ENCODE data around the gene ZBTB5. TPM values are rescaled to one million over a fixed set of nuclear protein-coding genes. Genes with fewer than 3 reads are reported as not detected.

ZBTB5 gene
- total and polyA plus RNA-seq, 8 donors, result 2.8 to 7.5 (median 4.8) TPM

- H3K4me3 ChIP-seq, result no peak overlapping the region
- 13 to 22% methylated on average over 8 of the region's 8 CpGs for WGBS, 2 donors
- no peak for FAIRE-seq
Observed at GRCh38 chr9:37395663-37396062, 69.6 kb downstream of the ZBTB5 start.

GRCh38 chr9:37395229-37395628 is 70.0 kb downstream of the ZBTB5 start:
- no peaks in the 10 kb centered on the region for H3K27me3 ChIP-seq
- 7 to 18% methylated on average over 12 of the region's 12 CpGs for WGBS, 2 donors
- H3K27ac ChIP-seq, result peak overlapping the region in 2 of 4 donors; percentile 20 to 55
- FAIRE-seq (no peak), ATAC-seq (peak; percentile 61 to 77 (median 75)), DNase-seq (peak in 3 of 6 donors; percentile 54 to 59 (median 56))
- no peak overlapping the region for H3K4me3 ChIP-seq
- intact Hi-C loops (cut with DNase I), result no loop called here
- no peaks in the 10 kb centered on the region for H3K36me3 ChIP-seq
- H3K9me3 ChIP-seq, result no peaks in the 10 kb centered on the region
- TF ChIP-seq CTCF (IDR thresholded peaks at IDR 0.05), result no peak
- peaks cover 0 to 10% (median 0%) of the 10 kb centered on the region in 3 donors for H3K4me1 ChIP-seq

More at GRCh38 chr9:37395663-37396062, 69.6 kb downstream of the ZBTB5 start:
- peak; percentile 53 to 61 (median 56) for ATAC-seq
- no peak for TF ChIP-seq CTCF (IDR thresholded peaks at IDR 0.05)
- H3K27ac ChIP-seq, result peak overlapping the region in 2 of 4 donors; percentile 20 to 55
- no peak for DNase-seq
- no peaks in the 10 kb centered on the region for H3K36me3 ChIP-seq
- H3K9me3 ChIP-seq, result no peaks in the 10 kb centered on the region
- H3K27me3 ChIP-seq, result no peaks in the 10 kb centered on the region
- intact Hi-C loops (cut with DNase I), result no loop called here
- peaks cover 0 to 14% (median 0%) of the 10 kb centered on the region in 3 donors for H3K4me1 ChIP-seq

GRCh38 chr9:37392272-37392671 is 73.0 kb downstream of the ZBTB5 start:
- no peaks in the 10 kb centered on the region for H3K4me1 ChIP-seq
- H3K27me3 ChIP-seq, result no peaks in the 10 kb centered on the region
- H3K27ac ChIP-seq, result no peak overlapping the region
- DNase-seq (no peak), FAIRE-seq (no peak), ATAC-seq (no peak)
- intact Hi-C loops (cut with DNase I), result no loop called here
- H3K4me3 ChIP-seq, result no peak overlapping the region
- 83 to 91% methylated on average over 8 of the region's 8 CpGs for WGBS, 2 donors
- no peaks in the 10 kb centered on the region for H3K36me3 ChIP-seq
- no peak for TF ChIP-seq CTCF (IDR thresholded peaks at IDR 0.05)
- H3K9me3 ChIP-seq, result no peaks in the 10 kb centered on the region

GRCh38 chr9:37390759-37391158 is 74.5 kb downstream of the ZBTB5 start:
- no peaks in the 10 kb centered on the region for H3K36me3 ChIP-seq
- no peaks in the 10 kb centered on the region for H3K9me3 ChIP-seq
- H3K27ac ChIP-seq, result no peak overlapping the region
- H3K27me3 ChIP-seq, result no peaks in the 10 kb centered on the region
- peak in 3 of 4 donors; percentile 11 to 25 (median 25) for TF ChIP-seq CTCF (IDR thresholded peaks at IDR 0.05)
- ATAC-seq, result peak; percentile 44 to 79 (median 73)
- no peaks in the 10 kb centered on the region for H3K4me1 ChIP-seq
- 23 to 29% methylated on average over 7 of the region's 7 CpGs for WGBS, 2 donors
- H3K4me3 ChIP-seq, result no peak overlapping the region
- FAIRE-seq, result no peak
- peak in 4 of 6 donors; percentile 45 to 66 (median 56) for DNase-seq
- intact Hi-C loops (cut with DNase I), result no loop called here

Other genes with a start within 250 kb of the ZBTB5 start
- gene GRHPR, start 42.8 kb downstream of the ZBTB5 start, total RNA-seq, result 10 to 100 TPM; 36.2 to 50.2 (median 43.3) TPM
- gene GRHPR, start 42.8 kb downstream of the ZBTB5 start, polyA plus RNA-seq, result 10 to 100 TPM; 30.2 to 54.3 TPM
- 10 to 100 TPM; 15.8 to 30.1 (median 21.3) TPM for gene POLR1E, start 20.5 kb upstream of the ZBTB5 start, total RNA-seq
- 10 to 100 TPM; 11.9 to 12.8 TPM for gene POLR1E, start 20.5 kb upstream of the ZBTB5 start, polyA plus RNA-seq
- 1 to 10 TPM; 3.9 to 7.9 (median 6.0) TPM for gene FBXO10, start 110.9 kb upstream of the ZBTB5 start, total RNA-seq
- 1 to 10 TPM; 6.1 to 6.2 TPM for gene FBXO10, start 110.9 kb upstream of the ZBTB5 start, polyA plus RNA-seq
- 10 to 100 TPM; 22.8 to 40.3 (median 33.9) TPM for gene TOMM5, start 127.1 kb upstream of the ZBTB5 start, total RNA-seq
- gene TOMM5, start 127.1 kb upstream of the ZBTB5 start, polyA plus RNA-seq, result 10 to 100 TPM; 54.0 to 59.2 TPM
- under 1 TPM; 0.16 to 0.95 (median 0.45) TPM for gene FRMPD1, start 185.5 kb upstream of the ZBTB5 start, total RNA-seq
- 1 to 10 TPM; 1.2 to 1.5 TPM for gene FRMPD1, start 185.5 kb upstream of the ZBTB5 start, polyA plus RNA-seq

Data from pancreas (tissue), 10 donors.